Pericardium fibroblast (primary cell): ENCODE results near the gene GALR2. TPM values are rescaled to one million over a fixed set of nuclear protein-coding genes. Genes with fewer than 3 reads are reported as not detected.

Experiments
- total RNA-seq: library from RNA; depleted of rRNA; stranded (reverse); fragments of >200 nt; gene quantifications from 2 replicates; pipeline ENCODE4 v1.2.3, GENCODE V29; 2015

Gene GALR2, protein sequence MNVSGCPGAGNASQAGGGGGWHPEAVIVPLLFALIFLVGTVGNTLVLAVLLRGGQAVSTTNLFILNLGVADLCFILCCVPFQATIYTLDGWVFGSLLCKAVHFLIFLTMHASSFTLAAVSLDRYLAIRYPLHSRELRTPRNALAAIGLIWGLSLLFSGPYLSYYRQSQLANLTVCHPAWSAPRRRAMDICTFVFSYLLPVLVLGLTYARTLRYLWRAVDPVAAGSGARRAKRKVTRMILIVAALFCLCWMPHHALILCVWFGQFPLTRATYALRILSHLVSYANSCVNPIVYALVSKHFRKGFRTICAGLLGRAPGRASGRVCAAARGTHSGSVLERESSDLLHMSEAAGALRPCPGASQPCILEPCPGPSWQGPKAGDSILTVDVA
- not detected in 2 replicates for total RNA-seq

DNA sequence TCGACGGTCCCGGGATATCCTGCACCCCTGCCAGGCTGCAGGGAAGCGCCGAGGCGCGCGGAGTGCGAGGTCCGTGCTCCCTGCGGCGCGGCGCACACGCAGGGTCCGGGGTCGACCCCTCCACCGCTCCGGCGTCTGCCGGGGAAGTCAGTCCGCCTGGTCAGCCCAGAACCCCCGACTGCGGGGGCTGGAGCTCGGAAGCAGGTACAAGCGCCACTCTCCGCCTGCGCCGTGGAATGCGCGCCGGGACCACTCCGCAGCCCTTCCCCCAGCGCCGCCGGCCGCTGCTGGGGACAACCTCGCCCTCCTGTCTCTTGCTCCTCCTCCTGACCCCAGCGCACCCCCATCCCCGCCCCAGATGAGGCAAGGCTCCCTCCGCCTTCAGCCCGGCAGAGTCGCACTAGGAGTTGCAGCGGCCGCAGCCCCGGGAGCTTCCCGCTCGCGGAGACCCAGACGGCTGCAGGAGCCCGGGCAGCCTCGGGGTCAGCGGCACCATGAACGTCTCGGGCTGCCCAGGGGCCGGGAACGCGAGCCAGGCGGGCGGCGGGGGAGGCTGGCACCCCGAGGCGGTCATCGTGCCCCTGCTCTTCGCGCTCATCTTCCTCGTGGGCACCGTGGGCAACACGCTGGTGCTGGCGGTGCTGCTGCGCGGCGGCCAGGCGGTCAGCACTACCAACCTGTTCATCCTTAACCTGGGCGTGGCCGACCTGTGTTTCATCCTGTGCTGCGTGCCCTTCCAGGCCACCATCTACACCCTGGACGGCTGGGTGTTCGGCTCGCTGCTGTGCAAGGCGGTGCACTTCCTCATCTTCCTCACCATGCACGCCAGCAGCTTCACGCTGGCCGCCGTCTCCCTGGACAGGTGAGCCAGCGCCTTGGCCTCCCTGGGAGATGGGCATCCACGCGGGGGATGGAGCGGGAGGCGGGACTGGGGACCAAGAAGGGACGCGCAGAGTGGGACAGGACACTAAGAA, at the start of gene GALR2:
Gene GALR2 (plus strand): TSS at position 392 of the 974 bp plus-strand sequence. CDS start 103 bp downstream, at position 495.

GRCh38 chr17:76027159-76027839, 47.3 kb upstream of the GALR2 start, which contains the start of gene EVPL:
TSS of gene EVPL (minus strand) at chr17:76027306. CDS start at chr17:76027198, 108 bp downstream.

GRCh38 chr17:76072148-76072858, 2.3 kb upstream of the GALR2 start, which contains the start of gene SRP68:
TSS of gene SRP68 (minus strand) at chr17:76072517. CDS start at chr17:76072491, 26 bp downstream.

DNA sequence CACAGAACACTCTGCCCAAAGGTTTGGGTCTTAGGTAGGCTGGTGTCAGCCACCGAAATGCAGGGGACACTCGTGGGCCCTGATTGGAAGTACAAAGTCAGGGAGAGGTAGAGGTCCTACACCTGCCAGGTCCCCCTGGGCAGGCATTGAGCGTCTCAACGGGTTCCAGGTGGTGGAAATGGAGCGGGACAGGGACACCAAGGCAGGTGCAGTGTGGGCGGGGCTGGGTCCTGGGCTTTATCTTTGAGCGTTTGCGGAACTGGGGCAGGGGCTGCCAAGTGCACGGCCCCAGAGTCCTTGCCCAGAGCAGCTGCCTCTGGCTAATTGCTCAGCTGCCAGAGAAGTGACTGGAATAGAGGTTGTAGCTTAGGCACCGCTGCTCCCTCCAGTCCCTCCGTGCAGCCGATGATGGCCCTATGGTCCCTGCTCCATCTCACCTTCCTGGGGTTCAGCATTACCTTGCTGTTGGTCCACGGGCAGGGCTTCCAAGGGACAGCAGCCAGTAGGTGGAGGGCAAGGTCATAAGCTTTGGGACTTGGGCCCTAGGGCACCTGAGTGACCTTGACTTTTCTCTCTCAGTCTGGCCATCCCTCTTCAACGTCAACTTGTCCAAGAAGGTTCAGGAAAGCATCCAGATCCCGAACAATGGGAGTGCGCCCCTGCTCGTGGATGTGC, 4.4 kb downstream of the GALR2 start, which contains the start of gene ZACN:
Gene ZACN (plus strand): TSS at position 323 of the 675 bp plus-strand sequence. CDS start 83 bp downstream, at position 406.

DNA sequence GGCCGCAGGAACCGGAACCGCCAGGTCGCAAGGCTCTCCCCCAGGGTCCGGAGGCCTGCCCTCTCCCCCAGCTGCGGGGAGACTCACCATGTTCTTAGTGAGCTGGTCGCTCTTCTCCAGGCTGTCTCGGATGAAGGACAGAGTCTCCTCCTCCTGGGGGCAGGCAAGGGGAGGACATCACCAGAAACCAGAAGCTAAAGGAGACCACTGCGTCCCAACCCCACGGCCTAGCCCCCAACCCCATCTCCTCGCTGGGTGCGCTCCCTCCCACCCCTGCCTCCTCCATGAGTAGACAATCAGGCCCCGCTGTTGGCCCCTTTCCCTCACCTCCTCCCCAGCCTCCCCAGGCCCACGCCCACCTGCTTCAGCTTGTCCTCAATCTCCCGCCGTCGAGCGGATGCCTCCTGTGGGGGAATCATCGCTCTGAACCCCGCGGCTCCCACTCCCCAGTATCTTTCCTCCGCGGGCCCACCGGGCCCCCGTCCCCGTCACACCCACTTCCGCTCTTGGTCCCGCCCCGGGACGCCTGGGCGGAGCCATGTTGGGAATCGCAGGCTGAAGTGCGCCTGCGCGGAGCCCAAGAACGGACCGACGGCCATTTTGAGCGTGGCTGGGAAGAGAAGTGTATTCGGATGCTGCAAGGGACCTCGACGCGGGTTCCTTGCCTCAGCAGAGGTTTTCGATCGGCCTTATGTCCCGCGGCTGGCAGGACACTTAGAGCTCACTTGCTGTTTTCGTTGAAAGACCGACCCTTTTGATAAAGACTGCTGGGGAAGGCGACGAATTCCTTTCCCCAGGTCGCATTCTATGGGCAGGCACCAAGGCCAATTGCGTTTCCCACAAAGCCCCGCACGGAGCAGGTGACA, 28.9 kb downstream of the GALR2 start, which contains the start of gene EXOC7:
Gene EXOC7 (minus strand): TSS at position 514 of the 866 bp plus-strand sequence. CDS start 95 bp downstream, at position 419.

Other genes with a start within 250 kb of the GALR2 start
- gene UNC13D, start 230.4 kb upstream of the GALR2 start, total RNA-seq = 0.70 and 1.6 TPM in 2 replicates
- 51.3 and 60.2 TPM in 2 replicates for gene WBP2, start 219.4 kb upstream of the GALR2 start, total RNA-seq
- gene TRIM47, start 196.2 kb upstream of the GALR2 start, total RNA-seq = 25.0 and 34.0 TPM in 2 replicates
- gene TRIM65, start 177.8 kb upstream of the GALR2 start, total RNA-seq = 21.9 and 37.7 TPM in 2 replicates
- 16.5 and 20.1 TPM in 2 replicates for gene MRPL38, start 169.9 kb upstream of the GALR2 start, total RNA-seq
- 4.9 and 6.8 TPM in 2 replicates for gene FBF1, start 133.7 kb upstream of the GALR2 start, total RNA-seq
- 19.1 and 24.3 TPM in 2 replicates for gene ACOX1, start 95.6 kb upstream of the GALR2 start, total RNA-seq
- gene TEN1, start 95.5 kb upstream of the GALR2 start, total RNA-seq = 14.7 and 37.5 TPM in 2 replicates
- 0.77 and 2.7 TPM in 2 replicates for gene CDK3, start 73.9 kb upstream of the GALR2 start, total RNA-seq
- gene EVPL, start 47.5 kb upstream of the GALR2 start, total RNA-seq = not detected in 2 replicates
- gene SRP68, start 2.3 kb upstream of the GALR2 start, total RNA-seq = 16.7 and 24.9 TPM in 2 replicates
- gene ZACN, start 4.4 kb downstream of the GALR2 start, total RNA-seq = not detected in 2 replicates
- gene EXOC7, start 29.0 kb downstream of the GALR2 start, total RNA-seq = 48.9 and 49.9 TPM in 2 replicates
- not detected in 2 replicates for gene FOXJ1, start 66.5 kb downstream of the GALR2 start, total RNA-seq
- 0.12 and 0.34 TPM in 2 replicates for gene RNF157, start 165.7 kb downstream of the GALR2 start, total RNA-seq
- 5.6 and 7.0 TPM in 2 replicates for gene UBALD2, start 190.6 kb downstream of the GALR2 start, total RNA-seq
- gene QRICH2, start 233.5 kb downstream of the GALR2 start, total RNA-seq = 1.5 and 3.0 TPM in 2 replicates